ENCODE data around the gene C20orf96. TPM values are rescaled to one million over a fixed set of nuclear protein-coding genes. Genes with fewer than 3 reads are reported as not detected.

The C20orf96 gene
- total RNA-seq, 1 donor from 2014 or later: 4.6 TPM

DNA sequence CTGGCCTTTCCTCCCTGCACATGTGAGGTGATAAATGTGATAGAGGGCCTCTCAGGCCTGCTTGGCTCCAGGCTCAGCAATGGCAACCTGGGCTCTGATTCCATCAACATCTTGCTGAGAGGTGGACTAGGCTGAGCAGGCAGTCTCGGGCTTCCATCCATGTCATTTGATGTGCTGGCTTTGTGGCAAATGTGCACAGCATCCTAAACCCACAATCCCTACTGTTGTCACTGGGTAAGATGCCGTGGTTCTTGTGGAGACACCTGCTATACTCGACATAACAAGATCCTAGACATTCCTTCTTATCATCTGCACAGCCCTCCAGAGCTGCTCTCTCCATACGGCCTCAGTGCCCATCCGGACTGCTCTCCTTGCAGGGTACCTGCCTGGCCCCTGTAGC is 4.1 kb upstream of the C20orf96 start:
- DNase-seq (no peak), ATAC-seq (ENCODE audit: poor library complexity) (no peak)
- intact Hi-C loops (cut with DNase I): no loop called here

DNA sequence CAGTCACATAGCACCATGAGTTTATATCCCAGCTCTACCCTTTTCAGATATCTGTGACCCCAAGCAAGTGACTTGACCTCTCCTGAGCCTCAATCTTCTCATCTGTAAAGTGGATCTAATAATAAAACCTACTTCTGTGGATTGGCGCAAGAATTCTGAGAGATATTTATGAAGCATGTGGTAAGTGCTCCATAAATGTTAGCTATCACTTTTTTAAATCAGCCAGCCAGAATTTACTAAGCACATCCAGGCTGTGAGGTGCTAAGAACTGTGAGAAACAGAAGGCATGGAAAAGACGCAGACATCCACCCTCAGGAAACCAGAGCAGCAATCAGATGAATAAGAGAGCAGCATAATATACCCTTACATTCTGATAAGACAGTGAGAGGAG is 862 bp downstream of the C20orf96 start:
- DNase-seq: no peak
- ATAC-seq (ENCODE audit: poor library complexity): no peak

DNA sequence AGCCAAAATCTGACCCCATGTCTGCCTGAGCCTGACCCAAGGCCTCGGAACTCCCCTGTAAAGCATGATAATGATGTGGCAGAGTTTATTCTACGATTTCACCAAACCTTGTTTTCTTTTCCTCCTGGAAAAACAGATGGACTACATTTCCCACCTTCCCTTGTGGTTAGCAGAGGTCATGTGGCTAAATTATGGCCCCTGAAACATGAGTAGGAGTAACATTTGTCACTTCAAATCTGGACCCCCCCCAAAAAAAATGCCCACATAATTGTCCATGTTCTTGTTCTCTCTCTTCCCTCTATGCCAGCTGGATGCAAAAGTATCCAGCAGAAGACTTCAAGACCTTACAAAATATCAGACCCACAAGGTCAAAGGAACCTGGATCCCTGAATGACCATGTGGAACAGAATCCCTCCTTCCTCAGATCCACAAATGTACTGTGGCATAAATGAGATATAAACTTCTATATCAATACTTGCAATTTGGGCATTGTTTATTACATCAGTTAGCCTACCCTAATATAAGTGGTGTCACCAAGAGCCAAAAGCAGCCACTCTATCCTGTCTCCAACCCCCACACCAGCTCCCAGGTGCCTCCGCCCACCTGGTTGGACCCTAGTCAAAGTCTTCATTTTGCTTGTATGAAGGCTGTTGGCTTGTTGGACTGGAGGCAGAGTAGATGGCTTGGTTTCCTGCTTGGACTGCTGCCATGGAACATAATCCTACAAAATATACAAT is 1.4 kb downstream of the C20orf96 start:
- ATAC-seq (ENCODE audit: poor library complexity): no peak
- intact Hi-C loops (cut with DNase I): no loop called here

More for the DNA sequence above, 862 bp downstream of the C20orf96 start:
- intact Hi-C loops (cut with DNase I): no loop called here

DNA sequence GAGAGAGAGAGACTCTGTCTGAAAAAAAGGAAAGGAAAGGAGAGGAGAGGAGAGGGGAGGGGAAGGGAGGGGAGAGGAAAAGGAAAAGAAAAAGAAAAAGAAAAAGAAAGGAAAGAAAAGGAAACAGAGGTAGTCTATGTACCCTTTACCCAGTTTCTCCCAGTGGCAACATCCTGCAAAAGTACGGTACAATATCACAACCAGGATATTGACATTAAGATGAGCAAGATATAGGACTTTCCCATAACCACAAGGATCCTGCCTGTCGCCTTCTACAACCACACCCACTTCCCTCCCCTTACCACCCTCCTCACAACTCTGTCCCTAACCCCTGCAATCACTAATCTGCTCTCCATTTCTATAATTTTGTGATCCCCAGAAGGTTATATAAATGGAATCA is 4.0 kb downstream of the C20orf96 start:
- intact Hi-C loops (cut with DNase I): no loop called here
- DNase-seq (no peak), ATAC-seq (ENCODE audit: poor library complexity) (no peak)

More for the DNA sequence above, 1.4 kb downstream of the C20orf96 start:
- no peak for DNase-seq

DNA sequence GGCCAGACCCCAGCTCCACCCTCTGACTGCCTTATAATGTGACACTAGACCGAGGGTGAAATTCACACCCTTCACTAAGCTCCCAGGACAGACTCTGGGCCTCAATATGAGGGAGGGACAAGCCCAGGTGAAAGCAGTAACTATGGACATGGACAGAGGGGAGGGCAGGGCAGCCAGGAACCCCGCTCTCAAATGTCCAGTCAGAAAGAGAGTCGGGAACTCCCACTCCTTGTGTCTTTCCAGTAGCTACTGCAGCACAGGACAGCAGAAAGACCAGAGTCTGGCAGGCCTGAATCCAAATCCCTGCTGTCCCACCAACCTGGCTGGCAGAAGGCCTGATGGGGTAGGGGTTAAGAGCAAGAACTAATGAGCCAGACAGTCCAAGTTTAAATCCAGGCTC is 6.4 kb downstream of the C20orf96 start:
- ATAC-seq (ENCODE audit: poor library complexity) (no peak), DNase-seq (no peak)
- intact Hi-C loops (cut with DNase I): no loop called here

DNA sequence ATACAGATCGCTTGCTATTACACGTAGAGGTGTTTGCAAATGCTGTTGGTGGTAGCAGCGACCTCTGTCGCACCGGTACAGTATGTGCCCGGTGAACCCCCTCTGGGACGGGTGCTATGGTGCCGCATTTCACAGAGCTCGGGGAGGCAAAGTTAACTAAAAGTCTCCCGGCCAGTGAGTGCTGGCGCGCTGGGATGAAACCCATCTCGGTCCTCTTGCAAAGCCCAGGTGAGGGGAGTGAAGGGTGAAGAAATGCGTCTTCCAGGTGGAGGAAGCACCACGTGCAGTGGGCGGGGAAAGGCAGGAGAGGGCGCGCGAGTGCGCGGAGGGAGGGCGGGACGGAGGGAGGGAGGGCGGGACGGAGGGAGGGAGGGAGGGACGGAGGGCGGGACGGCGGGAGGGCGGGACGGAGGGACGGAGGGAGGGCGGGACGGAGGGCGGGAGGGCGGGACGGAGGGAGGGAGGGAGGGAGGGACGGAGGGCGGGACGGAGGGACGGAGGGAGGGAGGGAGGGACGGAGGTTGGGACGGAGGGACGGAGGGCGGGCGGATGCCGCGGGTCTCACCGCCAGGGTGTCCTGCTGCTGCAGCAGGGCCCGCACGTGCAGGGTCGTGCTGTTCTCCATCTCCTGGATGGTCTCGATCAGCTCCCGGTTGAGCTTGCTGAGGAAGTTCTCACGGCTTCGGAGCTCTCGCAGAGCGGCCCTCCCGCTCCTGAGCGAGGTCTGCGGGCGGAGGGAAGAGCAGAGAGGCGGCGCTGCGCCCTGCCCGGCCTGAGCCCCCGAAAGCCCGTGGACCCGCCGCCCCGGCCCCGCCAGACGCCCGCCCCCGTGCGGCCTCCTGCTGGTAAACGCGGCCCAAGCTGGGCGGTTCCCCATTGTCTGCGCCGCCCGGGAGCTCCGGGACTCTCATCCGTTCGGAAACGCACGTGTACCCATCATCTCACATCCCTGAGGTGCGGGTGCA is 11.7 kb downstream of the C20orf96 start:
- ATAC-seq (ENCODE audit: poor library complexity): peak; percentile 59
- peak; percentile 68 for DNase-seq
- intact Hi-C loops (cut with DNase I): loop anchor here (10.0 kb wide), 1 partner anchor 46 kb away; the partner anchor contains the start of gene SOX12

DNA sequence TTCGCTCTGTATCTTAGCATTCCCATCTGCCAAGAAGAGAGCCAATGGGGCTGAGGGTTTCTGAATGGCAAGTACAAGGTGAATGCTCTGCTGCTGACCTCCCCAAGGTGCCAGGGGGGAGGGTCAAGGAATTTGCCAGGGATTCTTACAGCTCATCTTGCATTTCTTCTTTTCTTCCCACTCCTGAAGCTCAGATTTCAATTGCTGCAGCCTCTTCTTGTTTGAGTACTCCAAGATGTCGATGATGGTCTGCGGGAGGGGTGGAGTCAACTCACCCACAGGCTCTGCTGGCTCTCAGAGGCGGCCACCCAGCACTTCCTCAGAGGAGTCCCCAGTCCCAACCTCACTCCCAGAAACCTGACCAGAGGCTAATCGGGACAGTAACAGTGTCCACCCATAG is 12.4 kb downstream of the C20orf96 start:
- ATAC-seq (ENCODE audit: poor library complexity): no peak
- intact Hi-C loops (cut with DNase I): loop anchor here (10.0 kb wide), 1 partner anchor 47 kb away; the partner anchor contains the start of gene SOX12
- no peak for DNase-seq

DNA sequence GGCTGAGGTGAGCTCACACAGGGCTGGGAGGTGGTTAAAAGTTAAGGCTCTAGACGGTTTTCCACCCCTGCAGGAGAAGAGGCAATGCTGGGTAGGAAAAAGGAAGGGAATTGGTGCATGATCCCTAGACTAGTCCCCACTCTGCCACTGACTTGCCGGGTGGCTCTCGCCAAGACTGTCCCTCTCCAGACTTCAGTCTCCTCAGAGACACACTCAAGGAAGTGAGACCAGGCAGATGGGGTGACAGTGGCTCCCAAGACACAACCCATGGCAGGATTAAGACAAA is 13.1 kb downstream of the C20orf96 start:
- intact Hi-C loops (cut with DNase I): loop anchor here (10.0 kb wide), 1 partner anchor 47 kb away; the partner anchor contains the start of gene SOX12
- ATAC-seq (ENCODE audit: poor library complexity) (no peak), DNase-seq (no peak)

DNA sequence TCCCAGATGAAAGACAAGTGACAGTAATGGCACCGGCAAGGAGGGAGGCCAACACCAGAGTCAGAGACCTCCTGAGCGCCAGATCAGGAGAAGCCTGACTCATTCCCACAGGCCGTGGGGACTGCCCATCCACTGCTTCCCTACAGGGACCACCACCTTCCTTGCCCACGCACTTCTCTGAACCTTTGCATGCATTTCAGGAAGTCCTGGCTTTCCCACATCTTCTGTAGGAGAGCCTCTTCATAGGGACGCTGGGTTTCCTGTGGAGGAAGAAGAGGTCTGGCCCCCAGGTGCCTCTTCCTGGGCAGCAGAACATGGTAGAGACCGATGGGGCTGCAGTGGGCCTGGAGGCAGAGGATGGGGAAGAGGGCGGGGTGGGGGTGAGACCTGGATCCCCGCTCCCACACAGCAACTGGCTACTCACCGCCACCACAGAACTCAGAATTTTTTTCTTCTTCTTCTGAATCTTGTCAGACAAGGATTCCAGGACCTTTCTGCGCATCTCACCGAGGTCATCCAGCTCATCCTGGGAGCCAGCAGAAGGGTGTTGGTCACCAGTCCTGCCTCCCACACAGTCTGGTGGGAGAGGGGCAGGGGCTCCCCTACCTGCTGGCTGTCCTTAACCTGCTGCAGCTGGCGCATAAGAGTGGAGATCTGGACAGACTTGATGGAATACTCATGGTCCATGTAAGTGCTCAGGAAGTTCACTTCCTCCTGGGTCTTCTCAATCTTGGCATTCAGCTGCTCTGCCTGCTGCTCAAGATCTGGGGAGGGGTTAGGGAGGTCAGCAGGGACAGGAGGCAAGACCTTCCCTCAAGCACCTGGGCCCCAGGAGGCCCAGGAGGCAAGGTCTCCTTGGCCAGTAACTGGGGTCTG is 13.7 kb downstream of the C20orf96 start:
- no peak for ATAC-seq (ENCODE audit: poor library complexity)
- intact Hi-C loops (cut with DNase I): loop anchor here (10.0 kb wide), 1 partner anchor 48 kb away; the partner anchor contains the start of gene SOX12
- no peak for DNase-seq

DNA sequence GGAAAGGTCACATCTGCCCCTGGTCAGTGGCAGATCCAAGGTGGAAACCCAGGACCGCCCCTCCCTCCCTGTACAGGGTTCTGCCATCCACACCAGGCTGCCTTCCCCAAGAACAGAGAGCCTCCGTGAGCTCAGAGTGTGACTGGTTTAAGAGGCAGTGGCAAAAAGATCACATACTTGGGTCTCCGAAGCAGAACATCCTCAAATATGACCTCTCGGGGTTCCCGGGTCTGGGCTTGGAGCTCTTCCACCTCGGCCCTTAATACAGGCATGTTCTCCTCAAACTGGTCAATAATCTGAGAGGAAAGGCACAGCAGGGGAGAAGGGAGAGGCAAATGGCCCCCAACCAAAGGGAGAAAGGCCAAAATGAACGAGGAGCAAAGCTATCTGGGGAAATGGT is 14.8 kb downstream of the C20orf96 start:
- ATAC-seq (ENCODE audit: poor library complexity): no peak
- no peak for DNase-seq
- intact Hi-C loops (cut with DNase I): loop anchor here (10.0 kb wide), 1 partner anchor 49 kb away; the partner anchor contains the start of gene SOX12

DNA sequence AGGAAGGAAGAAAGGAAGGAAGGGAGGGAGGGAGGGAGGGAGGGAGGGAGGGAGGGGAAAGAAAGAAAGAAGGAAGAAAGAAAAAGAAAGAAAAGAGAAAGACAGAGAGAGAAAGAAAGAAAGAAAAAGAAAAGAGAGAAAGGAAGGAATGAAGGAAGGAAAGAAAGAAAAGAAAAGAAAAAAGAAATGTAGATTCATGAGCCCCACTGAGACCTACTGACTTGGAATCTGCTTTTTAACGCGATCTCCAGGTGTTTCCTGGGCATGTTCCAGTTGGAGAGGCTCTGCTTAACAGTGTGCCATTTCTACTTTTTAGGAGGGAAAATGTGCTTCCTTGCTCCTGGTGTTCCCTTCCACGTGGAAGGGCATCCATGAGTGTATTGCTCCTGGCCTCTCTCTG is 16.7 kb downstream of the C20orf96 start:
- intact Hi-C loops (cut with DNase I): loop anchor here (10.0 kb wide), 1 partner anchor 51 kb away; the partner anchor contains the start of gene SOX12
- ATAC-seq (ENCODE audit: poor library complexity): no peak
- no peak for DNase-seq

DNA sequence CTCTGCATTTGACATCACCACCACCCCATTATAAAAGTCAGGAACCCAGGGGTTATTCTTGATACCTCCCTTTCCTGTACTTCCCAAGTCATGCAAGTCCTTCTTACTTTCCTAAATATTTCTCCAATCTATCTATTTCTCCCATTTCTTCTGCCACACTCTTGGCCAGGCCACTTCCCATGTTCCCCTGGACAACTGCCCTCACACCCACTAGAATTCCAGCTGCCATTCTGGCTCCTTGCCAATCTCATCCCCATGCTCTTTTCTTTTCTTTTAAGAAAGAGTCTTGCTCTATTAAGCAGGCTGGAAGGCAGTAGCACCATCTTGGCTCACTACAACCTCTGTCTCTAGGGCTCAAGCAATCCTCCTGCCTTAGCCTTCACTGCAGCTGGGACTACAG is 17.8 kb downstream of the C20orf96 start:
- intact Hi-C loops (cut with DNase I): loop anchor here (10.0 kb wide), 1 partner anchor 52 kb away; the partner anchor contains the start of gene SOX12
- no peak for DNase-seq
- ATAC-seq (ENCODE audit: poor library complexity): no peak

DNA sequence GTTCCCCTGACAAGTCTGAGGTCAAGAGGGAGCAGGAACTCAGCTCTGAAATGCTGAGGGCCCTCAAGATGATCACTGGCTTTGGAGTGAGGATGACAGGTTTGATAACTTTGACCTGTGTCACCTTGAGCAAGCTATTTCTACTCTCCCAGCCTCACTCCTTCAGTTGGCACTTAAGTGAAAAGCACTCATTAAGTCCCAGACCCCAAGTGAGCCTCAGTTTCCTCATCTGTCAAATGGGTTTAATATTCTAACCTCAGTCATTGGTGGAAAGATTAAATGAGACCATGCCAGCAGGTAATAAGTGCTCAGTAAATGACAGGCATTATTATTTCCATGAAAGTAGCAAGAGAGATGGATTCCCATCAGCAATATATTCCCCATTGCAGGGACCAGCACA is 19.0 kb downstream of the C20orf96 start:
- DNase-seq (no peak), ATAC-seq (ENCODE audit: poor library complexity) (no peak)
- intact Hi-C loops (cut with DNase I): loop anchor here (10.0 kb wide), 1 partner anchor 53 kb away; the partner anchor contains the start of gene SOX12

DNA sequence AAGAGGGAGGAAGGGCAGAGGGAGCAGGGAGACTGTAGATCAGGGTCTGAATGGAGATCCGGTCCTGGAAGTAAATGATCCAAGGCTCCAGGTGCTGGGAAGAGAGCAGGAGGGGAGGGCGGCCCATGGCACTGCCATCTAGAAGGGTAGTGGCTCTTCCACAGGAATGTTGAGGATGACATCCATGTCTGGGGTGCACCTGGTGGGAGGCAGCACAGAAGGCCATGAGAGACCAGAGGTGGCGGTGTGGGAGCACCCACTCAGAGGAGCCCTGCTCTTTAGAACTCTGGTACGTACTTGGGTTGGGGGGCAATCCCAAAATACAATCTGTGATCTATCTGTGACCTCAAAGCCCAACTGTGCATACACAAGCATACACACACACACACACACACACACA is 19.5 kb downstream of the C20orf96 start:
- ATAC-seq (ENCODE audit: poor library complexity) (no peak), DNase-seq (no peak)
- intact Hi-C loops (cut with DNase I): loop anchor here (10.0 kb wide), 1 partner anchor 54 kb away; the partner anchor contains the start of gene SOX12

DNA sequence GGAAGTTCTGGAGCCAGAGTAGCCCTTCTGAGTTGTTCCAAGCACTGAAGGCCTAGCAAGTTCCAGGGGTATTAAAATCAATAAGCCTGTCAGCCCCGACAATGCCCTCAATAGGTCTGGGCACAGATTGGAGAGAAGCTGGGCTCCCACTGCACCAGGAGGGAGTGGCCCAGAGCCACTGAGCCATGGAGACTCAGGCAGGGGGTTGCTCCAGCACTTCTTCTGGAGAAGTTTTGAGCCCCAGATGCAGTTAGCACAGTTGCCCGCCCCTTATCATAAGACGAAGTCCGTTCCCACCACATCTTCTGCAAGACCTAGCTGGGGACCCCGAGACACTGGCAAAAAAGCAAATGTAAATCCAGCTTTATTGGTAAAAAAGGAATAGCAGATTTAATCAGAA is 20.0 kb downstream of the C20orf96 start:
- DNase-seq: no peak
- no peak for ATAC-seq (ENCODE audit: poor library complexity)
- intact Hi-C loops (cut with DNase I): loop anchor here (10.0 kb wide), 1 partner anchor 54 kb away; the partner anchor contains the start of gene SOX12

DNA sequence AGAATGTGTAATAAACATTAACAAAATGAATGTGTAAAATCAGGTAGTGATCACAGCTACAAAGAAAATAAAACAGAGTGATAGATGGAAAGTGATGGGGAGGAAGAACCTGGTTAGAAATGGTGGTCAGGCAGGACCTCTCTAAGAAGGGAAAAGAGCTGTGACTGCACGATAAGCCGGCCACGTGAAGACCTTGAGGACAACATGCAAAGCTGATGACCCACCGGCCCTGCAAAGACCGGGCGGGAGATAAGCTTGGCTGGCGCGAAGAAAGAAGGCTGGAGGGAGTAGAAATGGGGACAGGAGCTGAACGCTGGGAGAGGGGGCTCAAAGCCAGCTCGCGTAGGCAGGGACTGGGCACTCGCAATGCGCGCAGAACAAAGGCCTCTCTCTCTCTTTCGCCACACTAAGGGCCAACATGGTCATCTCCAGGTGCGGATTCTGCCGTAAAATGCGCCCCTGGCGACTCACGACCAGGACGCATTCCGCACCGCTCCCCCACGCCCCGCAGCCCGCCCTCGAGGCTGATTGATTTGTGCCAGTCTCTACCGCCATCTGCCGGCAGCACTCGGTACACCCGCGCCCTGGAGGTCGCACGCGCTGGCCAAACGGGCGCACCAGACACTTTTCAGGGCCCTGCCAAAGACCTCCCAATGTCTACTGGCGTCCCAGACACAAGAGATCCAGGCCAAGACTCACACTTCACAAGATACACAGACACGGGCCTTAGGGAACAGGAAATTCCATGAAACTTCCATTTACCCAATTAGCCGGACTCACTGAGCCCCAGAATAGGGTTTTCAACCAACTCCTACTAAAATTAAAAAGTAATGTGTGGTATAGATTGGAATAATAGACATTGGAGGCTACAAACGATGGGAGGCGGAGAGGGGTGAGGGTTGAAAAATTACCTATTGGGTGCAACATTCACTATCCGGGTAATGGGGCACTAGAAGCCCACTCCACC is 23.7 kb downstream of the C20orf96 start:
- ATAC-seq (ENCODE audit: poor library complexity) (peak; percentile 96), DNase-seq (peak; percentile 92)
- intact Hi-C loops (cut with DNase I): no loop called here

DNA sequence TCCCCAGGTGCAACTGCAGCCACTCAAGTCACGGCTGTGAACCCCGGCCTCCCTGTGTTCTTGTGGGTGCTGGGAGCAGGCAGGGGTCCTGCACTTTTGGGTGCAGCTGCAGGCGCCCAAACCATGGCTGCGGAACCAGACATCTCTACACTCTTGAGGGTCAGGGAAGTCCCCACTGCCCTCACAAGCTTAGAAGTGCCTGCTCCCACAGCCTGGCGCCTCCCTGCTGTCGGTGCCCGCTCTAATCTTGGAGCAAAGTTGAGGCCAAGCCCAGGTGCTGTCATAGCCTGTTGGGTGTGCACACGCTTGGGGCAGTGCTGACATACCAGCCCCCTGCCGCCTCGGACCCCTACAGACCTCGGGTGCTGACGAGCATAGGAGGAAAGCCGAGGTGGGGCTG is 26.8 kb downstream of the C20orf96 start:
- no peak for ATAC-seq (ENCODE audit: poor library complexity)
- intact Hi-C loops (cut with DNase I): no loop called here

More for the DNA sequence above, 26.8 kb downstream of the C20orf96 start:
- no peak for DNase-seq
